Measurements from ENCODE around the gene AK9. TPM values are rescaled to one million over a fixed set of nuclear protein-coding genes. Genes with fewer than 3 reads are reported as not detected.

AK9 gene
- total and polyA plus RNA-seq, 7 donors: 2.8 to 23.3 (median 14.3) TPM

DNA sequence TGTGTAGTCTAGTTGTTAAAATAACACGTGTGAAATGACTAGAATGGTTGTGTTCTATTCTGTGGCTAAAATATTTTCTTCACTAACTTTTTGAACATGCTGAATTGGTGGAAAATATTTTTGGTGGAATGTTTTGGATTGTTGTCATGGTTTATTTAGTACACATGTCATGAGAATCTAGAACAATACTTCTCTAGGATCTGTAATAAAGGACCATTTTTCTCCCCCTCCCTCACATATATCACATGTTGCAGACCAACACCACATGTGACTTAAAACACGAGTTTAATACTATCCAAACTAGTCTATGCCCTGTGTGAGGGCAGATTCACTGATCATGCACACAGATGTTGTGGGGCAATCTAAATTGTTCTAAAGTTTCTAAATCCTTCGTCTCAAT is 29.3 kb upstream of the AK9 start:
- no peak for TF ChIP-seq EP300 (IDR thresholded peaks at IDR 0.05)
- TF ChIP-seq, protein P1, sequence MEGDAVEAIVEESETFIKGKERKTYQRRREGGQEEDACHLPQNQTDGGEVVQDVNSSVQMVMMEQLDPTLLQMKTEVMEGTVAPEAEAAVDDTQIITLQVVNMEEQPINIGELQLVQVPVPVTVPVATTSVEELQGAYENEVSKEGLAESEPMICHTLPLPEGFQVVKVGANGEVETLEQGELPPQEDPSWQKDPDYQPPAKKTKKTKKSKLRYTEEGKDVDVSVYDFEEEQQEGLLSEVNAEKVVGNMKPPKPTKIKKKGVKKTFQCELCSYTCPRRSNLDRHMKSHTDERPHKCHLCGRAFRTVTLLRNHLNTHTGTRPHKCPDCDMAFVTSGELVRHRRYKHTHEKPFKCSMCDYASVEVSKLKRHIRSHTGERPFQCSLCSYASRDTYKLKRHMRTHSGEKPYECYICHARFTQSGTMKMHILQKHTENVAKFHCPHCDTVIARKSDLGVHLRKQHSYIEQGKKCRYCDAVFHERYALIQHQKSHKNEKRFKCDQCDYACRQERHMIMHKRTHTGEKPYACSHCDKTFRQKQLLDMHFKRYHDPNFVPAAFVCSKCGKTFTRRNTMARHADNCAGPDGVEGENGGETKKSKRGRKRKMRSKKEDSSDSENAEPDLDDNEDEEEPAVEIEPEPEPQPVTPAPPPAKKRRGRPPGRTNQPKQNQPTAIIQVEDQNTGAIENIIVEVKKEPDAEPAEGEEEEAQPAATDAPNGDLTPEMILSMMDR (IDR thresholded peaks at IDR 0.05): no peak
- TF ChIP-seq POLR2AphosphoS5 (IDR thresholded peaks at IDR 0.05): no peak
- no peak for TF ChIP-seq POLR2A (IDR thresholded peaks at IDR 0.05)
- H3K27ac ChIP-seq: no peak overlapping the region
- 84 to 92% methylated on average over 3 of the region's 3 CpGs for WGBS, 2 donors

DNA sequence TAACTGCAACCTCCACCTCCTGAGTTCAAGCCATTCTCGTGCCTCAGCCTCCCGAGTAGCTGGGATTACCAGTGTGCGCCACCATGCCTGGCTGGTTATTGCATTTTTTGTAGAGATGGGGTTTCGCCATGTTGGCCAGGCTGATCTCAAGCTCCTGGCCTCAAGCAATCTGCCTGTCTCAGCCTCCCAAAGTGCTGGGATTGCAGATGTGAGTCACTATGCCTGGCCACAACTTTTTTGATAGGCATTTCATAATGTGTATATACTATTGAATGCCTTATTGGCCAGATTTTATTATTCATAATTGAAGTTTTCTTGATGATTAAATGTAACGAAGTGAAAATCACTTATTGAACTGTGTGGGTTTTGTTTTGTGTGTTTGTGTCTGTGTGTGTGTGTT is 28.0 kb upstream of the AK9 start:
- no peak overlapping the region for H3K4me3 ChIP-seq
- DNase-seq: no peak
- no peaks in the 10 kb centered on the region for H3K9me3 ChIP-seq
- TF ChIP-seq POLR2AphosphoS5 (IDR thresholded peaks at IDR 0.05) (no peak), POLR2A (IDR thresholded peaks at IDR 0.05) (no peak), EP300 (IDR thresholded peaks at IDR 0.05) (no peak)
- TF ChIP-seq, protein P1 (IDR thresholded peaks at IDR 0.05): no peak
- 97 to 99% methylated on average over 5 of the region's 5 CpGs for WGBS, 2 donors
- H3K4me1 ChIP-seq: peaks cover 0 to 8% (median 0%) of the 10 kb centered on the region in 4 donors
- no peak overlapping the region for H3K27ac ChIP-seq
- H3K27me3 ChIP-seq: no peaks in the 10 kb centered on the region
- intact Hi-C loops (cut with DNase I): no loop called here
- peaks cover 0 to 52% (median 0%) of the 10 kb centered on the region in 4 donors for H3K36me3 ChIP-seq

More for the DNA sequence above, 29.3 kb upstream of the AK9 start:
- H3K4me1 ChIP-seq: peaks cover 0 to 8% (median 0%) of the 10 kb centered on the region in 4 donors
- DNase-seq: no peak
- H3K27me3 ChIP-seq: no peaks in the 10 kb centered on the region
- H3K4me3 ChIP-seq: no peak overlapping the region
- intact Hi-C loops (cut with DNase I): no loop called here
- peaks cover 0 to 2% (median 0%) of the 10 kb centered on the region in 4 donors for H3K9me3 ChIP-seq
- H3K36me3 ChIP-seq: peaks cover 0 to 54% (median 0%) of the 10 kb centered on the region in 4 donors

DNA sequence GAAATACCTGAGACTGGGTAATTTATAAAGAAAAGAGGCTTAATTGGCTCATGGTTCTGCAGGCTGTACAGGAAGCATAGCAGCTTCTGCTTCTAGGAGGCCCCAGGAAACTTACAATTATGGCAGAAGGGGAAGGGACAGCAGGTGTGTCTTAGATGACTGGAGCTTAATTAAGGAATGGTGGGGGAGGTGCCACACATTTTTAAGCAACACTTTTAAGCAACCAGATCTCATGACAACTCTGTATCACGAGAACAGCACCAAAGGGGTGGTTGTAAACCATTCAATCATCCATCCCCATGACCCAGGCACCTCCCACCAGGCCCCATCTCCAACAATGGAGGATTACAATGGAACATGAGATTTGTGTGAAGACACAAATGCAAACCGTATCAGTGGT is 27.0 kb upstream of the AK9 start:
- no peak for DNase-seq
- Histone ChIP-seq H3K9me3 (no peaks in the 10 kb centered on the region), H3K4me3 (no peak overlapping the region), H3K27ac (no peak overlapping the region), H3K4me1 (peaks cover 0 to 8% (median 0%) of the 10 kb centered on the region in 4 donors), H3K36me3 (peaks cover 0 to 48% (median 0%) of the 10 kb centered on the region in 4 donors), H3K27me3 (no peaks in the 10 kb centered on the region)
- WGBS, 2 donors: 82 to 93% methylated on average over 2 of the region's 2 CpGs
- no peak for TF ChIP-seq POLR2A (IDR thresholded peaks at IDR 0.05)
- TF ChIP-seq, protein P1 (IDR thresholded peaks at IDR 0.05): no peak
- intact Hi-C loops (cut with DNase I): no loop called here

DNA sequence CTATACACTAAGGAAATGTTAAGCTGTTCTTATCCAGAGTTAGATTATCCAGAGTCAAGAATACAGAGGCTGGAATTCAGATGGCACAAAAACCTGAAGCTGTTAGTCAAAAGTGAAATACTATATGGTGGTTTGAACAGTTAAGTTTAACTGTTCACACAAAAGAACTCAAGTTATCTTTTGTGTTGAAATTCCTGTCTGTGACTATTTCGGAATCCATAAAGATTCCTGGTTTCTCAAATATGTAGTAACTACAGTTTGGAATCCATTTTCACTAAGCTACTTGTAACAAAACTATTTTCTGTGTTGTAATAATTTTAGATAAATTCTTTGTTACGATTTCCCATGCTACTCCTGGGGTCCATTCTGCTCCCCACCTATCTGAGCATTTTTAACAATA is 24.6 kb upstream of the AK9 start:
- WGBS, 2 donors: 93 to 96% methylated on average over 2 of the region's 2 CpGs
- Histone ChIP-seq H3K27me3 (no peaks in the 10 kb centered on the region), H3K4me1 (no peaks in the 10 kb centered on the region), H3K4me3 (no peak overlapping the region), H3K27ac (no peak overlapping the region), H3K36me3 (peaks cover 0 to 48% (median 0%) of the 10 kb centered on the region in 4 donors), H3K9me3 (no peaks in the 10 kb centered on the region)
- TF ChIP-seq POLR2A (IDR thresholded peaks at IDR 0.05) (no peak), POLR2AphosphoS5 (IDR thresholded peaks at IDR 0.05) (no peak), EP300 (IDR thresholded peaks at IDR 0.05) (no peak)
- TF ChIP-seq, protein P1 (IDR thresholded peaks at IDR 0.05): no peak
- DNase-seq: no peak
- intact Hi-C loops (cut with DNase I): no loop called here

DNA sequence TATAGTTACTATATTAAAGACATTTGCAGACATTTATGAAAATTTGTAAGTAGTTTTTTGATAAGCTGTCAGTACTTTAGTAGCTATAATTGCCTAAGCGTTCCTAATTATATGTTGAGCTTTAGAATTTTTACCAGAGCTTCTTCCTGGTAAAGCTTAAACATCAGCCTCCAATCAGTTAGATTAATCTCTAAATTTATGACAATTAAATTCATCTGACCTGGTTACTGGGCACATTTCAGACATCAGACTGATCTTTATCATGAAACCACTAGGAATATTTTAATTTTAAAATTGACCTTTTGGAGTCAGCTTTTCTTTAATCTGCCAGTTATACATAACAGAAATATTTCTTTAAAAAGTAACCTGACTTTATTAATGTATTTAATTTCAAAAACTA is 23.6 kb upstream of the AK9 start:
- no peak overlapping the region for H3K4me3 ChIP-seq
- H3K36me3 ChIP-seq: peaks cover 0 to 43% (median 0%) of the 10 kb centered on the region in 4 donors
- no peak for DNase-seq
- no peaks in the 10 kb centered on the region for H3K9me3 ChIP-seq
- intact Hi-C loops (cut with DNase I): no loop called here
- H3K4me1 ChIP-seq: no peaks in the 10 kb centered on the region
- WGBS, 2 donors: 75 to 91% methylated on average over 1 of the region's 1 CpG
- no peak overlapping the region for H3K27ac ChIP-seq
- no peak for TF ChIP-seq POLR2A (IDR thresholded peaks at IDR 0.05)
- TF ChIP-seq EP300 (IDR thresholded peaks at IDR 0.05): no peak
- TF ChIP-seq, protein P1 (IDR thresholded peaks at IDR 0.05): no peak
- TF ChIP-seq POLR2AphosphoS5 (IDR thresholded peaks at IDR 0.05): no peak
- H3K27me3 ChIP-seq: no peaks in the 10 kb centered on the region
